GM19023 (cell line): Measurements from ENCODE around the gene LAMA5.
A peak's percentile ranks its signal among the peaks of the same experiment; 100 is the strongest.

ENCODE experiments used
- ATAC-seq: cut with Tn5 transposase; IDR thresholded peaks from one replicate; pipeline ENCODE4 v1.9.1; 2021; ENCODE audit warnings: mild to moderate bottlenecking, moderate library complexity; ENCODE audit not compliant: unreplicated experiment

LAMA5 gene, protein sequence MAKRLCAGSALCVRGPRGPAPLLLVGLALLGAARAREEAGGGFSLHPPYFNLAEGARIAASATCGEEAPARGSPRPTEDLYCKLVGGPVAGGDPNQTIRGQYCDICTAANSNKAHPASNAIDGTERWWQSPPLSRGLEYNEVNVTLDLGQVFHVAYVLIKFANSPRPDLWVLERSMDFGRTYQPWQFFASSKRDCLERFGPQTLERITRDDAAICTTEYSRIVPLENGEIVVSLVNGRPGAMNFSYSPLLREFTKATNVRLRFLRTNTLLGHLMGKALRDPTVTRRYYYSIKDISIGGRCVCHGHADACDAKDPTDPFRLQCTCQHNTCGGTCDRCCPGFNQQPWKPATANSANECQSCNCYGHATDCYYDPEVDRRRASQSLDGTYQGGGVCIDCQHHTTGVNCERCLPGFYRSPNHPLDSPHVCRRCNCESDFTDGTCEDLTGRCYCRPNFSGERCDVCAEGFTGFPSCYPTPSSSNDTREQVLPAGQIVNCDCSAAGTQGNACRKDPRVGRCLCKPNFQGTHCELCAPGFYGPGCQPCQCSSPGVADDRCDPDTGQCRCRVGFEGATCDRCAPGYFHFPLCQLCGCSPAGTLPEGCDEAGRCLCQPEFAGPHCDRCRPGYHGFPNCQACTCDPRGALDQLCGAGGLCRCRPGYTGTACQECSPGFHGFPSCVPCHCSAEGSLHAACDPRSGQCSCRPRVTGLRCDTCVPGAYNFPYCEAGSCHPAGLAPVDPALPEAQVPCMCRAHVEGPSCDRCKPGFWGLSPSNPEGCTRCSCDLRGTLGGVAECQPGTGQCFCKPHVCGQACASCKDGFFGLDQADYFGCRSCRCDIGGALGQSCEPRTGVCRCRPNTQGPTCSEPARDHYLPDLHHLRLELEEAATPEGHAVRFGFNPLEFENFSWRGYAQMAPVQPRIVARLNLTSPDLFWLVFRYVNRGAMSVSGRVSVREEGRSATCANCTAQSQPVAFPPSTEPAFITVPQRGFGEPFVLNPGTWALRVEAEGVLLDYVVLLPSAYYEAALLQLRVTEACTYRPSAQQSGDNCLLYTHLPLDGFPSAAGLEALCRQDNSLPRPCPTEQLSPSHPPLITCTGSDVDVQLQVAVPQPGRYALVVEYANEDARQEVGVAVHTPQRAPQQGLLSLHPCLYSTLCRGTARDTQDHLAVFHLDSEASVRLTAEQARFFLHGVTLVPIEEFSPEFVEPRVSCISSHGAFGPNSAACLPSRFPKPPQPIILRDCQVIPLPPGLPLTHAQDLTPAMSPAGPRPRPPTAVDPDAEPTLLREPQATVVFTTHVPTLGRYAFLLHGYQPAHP (N-terminal part only)

DNA sequence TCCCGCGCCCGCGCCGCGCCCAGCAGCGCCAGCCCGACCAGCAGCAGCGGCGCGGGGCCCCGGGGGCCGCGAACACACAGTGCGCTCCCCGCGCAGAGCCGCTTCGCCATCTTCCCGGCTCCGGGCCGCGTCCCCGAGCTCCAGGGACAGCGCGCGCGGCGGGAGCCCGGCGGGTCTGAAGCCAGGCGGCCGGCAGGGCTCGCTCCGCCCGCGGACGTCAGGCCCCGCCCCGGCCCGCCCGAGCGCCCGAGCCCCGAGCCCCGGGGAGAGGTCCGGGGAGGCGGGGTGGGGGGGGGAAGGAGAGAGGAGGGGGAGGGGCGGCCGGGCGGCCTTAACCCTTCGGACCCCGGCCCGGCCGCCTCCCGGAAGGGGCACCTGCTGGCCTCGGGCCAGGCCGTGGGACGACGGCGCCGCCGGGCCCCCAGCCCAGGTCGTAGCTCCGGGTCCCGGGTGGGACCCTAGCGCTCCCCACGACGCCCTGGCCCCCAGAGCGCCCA, at the start of gene LAMA5:
TSS of gene LAMA5 (minus strand) at position 177 of the 497 bp plus-strand sequence. CDS start at position 110, 67 bp downstream.
- no peak for ATAC-seq

DNA sequence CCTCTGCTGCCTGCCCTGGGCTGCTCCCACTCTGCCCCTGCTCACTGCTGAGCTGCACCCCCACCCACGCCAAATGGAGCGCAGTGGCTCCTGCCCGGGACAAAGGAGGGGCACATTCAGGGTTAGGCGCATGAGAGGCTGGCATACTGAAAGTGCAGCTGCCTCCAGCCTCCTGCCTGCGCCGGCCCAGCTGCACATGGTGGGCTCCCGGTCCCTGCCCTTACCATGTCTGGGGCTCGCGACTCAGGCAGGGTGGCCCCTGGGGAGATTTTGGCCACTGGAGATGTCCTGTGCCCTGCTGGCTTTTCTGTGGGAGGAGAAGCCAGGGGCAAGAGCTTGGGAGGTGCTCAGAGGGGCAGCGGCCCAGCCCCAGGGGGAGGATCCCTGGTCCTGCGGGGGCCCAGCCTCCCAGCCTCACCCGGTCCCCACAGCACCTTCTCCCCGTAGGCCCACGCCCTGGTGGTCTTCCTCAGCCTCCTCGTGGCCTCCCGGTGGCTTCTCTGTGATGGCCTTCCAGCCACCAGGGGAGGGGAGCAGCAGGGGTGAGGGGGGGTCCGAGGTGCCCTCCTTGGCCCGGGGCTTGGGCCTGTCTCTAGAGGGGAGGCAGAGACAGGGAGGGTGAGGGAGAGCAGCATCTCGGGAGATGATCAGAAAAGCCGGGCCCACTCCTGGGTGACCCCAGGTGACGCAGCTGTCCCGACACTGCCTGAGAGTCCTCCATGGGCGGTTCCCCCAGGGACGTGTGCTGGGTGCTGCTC, 48.4 kb upstream of the LAMA5 start:
- no peak for ATAC-seq

DNA sequence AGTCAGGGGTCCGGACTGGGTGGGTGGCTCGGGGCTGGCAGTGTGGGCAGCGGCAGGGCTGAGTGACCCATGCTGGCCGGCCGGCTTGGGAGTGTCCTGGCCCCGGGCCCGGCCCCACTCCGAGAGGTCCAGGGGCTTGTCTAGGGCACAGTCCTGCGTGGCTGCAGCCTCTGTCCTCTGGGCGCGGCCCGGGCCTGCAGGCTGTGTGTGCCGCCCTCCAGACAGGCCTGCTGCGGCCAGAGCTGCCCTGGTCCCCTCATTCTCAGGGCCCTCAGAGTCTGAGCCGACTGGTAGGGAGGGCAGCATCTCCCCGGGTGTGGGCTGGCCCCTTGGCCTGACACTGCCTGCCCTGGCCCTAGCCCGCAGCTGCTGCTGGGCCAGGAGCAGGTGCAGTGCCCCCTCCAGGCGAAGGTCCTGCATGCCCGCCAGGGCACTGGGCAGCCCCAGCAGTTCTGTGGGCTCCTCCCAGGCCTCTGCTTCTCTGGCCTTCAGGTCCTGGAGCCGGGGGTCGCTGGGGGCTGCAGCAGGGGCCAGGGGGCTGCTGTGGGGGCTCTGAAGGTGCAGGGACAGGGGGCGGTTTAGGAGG, 46.9 kb upstream of the LAMA5 start:
- no peak for ATAC-seq

DNA sequence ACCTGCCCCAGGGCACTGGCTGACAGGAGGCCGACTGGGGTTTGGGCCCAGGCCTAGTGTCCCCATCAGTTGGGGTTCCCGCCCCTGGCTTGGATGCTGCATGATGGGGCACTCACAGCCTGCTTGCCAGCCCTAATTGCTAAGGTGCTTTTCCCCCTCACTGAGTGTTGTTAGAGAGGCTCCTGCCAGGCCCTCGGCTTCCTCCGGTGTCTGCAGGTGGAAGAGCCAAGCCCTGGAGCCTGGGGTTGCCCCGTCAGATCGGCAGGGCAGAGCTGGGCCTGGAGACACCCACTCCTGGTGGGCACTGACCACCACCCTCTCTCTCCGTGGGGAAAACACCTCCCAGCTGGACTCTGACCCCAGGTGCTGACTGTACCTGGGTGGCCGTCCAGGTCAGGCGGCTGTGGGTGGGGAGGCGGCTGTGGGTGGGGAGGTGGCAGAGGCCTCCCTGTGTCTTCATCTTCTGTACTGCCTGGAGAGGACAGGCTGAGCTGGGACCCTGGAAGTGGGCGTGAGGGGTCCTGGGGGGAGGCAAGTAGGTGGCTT, 46.0 kb upstream of the LAMA5 start:
- no peak for ATAC-seq

DNA sequence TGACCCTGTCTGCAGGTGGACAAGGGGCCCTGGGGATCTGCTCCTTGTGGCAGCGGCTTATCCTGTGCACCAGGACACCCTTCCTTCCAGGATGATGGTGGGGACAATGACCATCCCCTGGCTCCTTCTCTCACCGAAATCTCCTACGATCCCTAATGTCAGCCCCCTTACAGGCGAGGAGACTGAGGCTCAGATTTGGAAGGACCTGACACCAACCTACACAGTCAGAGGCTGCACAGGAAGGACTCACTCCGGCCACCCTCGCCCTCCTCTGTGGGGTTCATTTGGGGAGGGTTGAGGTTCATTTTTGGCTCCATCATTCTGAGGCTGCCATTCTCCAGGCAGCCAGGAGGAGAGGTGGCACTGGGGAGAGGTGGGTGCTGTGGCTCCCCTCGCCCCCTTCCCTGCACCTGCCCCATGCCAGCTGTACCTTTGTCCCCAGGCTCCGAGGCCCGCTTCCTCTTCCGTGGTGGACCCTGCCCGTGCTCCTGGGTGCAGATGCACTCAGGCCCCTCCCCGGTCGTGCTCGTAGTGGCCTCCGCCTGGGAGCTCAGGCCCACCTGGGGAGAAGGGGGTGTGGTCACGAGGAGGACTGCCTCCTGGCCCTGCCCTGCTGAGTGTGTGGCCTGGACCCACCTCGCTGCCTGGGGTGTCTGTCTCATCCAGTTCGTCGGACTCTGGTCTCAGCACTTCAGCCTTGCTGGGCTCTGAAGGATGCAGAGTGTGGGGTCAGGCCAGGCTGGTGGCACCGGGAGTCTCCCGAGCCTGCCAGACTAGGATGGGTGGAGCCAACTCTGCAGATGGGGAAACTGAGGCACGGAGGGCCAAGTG, 45.3 kb upstream of the LAMA5 start:
- no peak for ATAC-seq

DNA sequence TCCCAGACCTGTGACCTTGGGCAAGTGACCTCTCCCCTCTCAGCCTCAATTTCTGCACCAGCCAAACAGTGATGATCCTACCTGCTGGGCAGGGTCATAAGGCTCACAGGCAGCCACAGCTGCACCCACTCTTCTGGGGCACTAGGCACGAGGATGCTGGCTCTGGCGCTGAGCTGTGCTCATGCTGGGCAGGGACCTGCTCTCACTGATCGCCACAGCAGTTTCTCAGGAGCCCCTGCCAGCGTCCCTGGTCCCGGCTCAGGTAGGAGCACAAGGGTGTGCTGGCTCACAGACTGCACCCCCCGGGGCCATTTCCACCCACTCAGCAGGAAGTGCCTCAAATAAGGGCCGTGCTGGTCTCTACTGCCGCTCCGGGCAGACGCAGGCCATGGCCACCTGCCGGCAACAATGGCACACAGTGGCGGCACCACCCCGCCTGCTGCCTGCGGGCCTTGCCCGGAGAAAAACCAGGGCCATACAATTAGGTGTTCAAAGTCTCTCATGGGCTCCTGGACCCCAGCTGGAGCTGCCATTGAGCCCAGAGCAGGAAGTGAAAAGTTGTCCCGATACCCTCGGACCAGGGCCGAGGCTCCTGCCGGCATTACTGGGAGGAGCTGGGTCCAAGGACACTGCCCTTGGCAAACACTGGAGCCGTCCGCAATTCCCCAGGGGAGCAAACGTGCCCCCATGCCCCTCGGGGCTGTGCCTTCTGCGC, 44.5 kb upstream of the LAMA5 start:
- ATAC-seq: no peak

DNA sequence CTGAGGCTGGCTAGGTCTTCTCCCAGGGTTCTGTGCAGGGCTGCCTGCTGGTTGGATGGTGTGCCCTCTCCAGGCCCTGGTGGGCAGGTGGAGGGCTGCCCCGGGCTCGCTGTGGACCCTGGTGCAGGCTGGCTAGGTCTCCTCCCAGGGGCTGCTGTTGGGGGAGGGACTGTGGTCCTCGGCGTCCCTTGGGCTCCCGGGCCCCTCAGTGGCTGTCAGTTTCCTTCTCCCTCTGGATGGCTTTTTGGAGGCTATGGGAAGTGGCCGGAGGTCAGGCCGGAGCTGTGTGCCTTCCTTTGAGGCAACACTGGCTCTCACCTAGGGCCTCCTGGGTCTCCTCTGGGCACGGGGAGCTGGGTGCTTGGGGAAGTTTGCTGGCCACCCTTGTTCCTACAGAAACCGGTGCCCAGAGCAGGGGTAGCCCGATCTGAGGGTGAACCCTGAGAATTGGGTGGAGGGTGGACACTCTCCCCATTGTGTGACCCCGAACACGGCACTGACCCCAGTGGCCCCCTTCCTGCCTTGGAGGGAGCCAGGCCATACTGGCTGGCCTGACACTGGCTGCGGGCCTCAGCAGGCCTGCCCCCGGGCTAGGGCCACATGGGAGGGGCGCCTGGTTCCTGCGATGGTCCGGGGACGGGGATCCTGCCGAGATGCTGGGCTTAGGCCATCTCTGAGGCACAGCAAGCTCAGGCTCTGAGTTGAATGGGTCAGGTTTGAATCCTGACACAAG, 43.8 kb upstream of the LAMA5 start:
- ATAC-seq: no peak

DNA sequence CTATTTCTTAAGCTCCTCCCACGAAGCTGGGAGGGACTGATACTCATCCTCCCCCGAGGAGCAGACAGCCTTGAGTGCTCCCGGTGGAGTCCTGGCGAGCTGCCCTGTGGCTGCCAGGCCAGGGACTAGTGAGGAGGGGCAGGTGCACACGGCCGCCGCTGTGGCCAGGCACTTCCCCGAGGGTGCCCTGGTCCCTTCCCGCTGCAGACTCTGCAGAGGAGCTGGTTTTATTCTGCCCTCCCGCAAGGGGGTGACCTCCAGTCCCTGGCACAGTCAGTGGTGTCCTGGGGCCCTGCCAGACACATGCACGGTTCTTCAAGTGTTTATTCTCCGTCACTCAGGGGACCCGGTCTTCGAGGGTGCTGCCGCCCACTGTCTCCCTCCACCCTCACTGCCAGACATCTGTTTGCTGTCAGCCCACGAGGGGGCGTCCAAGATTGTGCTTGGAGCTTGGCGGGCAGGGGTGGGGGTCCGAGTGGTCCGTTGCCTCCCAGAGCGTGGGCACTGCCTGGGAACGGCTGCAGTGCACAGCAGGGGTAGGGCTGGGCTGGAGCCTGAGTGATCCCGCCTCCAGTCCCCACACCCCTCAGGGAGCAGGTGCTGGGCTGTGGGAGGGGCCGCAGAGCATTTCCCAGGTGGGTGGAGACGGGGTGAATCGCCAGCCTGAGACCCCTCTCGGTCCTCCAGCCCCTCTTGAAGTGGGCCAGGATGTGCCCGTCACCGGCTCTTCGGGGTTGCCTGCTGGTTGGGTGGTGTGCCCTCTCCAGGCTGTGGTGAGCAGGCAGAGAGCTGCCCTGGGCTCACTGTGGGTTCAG, 43.0 kb upstream of the LAMA5 start:
- no peak for ATAC-seq

DNA sequence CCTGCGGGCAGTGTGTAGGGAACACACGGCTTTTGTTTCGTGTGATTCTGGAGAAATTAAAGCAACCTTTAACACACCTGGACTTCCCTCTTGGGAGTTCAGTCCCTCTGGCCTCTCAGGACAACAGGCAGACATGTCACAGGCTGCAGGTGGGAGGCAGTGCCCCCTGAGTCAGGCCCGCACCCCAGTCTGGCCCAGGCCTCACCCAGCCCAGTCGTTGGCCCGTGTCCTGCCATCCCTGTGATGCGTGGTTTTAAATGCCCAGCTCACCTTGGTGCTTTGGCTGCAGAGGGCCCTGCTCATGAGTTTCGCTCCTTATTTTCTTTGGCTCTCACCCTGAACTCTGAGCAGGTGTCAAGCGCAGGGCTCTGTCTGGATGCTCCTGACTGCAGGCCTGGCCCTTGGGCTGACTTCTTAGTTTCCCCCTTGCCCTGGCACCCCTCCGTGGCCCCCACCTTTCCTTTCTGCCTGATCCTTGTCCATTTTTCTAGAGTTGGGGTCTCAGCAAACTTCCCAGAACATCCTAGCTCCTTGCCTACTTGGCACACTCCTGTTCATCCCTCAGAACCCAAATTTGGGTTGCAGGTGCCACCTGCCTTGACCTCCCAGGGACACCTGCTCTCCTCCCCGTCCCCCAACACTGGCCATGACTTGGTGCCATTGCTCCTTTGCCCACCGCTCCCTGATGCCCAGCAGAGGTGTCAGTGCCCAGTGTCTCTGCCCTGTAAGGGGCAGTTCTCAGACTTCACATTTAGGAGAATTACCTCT, 42.2 kb upstream of the LAMA5 start:
- no peak for ATAC-seq

DNA sequence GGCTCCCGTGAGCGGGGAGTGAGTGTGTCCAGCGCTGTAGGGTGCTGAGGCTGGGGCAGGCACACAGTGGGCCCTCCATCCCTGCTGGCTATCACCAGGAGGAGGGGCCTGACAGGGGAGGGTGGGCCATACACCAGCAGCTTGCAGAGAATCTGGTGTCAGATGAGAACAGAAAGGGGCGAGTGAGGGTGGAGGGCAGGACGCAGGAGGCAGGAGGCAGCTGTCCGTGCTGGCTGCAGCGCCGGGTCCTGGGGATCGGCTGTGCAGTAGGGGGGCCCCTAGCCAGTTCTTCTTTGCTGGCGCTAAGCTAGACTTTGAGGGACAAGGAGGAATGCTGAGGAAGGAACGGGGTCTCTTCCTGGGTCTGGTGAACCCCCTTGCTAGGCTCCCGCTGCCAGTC, 41.5 kb upstream of the LAMA5 start:
- no peak for ATAC-seq

DNA sequence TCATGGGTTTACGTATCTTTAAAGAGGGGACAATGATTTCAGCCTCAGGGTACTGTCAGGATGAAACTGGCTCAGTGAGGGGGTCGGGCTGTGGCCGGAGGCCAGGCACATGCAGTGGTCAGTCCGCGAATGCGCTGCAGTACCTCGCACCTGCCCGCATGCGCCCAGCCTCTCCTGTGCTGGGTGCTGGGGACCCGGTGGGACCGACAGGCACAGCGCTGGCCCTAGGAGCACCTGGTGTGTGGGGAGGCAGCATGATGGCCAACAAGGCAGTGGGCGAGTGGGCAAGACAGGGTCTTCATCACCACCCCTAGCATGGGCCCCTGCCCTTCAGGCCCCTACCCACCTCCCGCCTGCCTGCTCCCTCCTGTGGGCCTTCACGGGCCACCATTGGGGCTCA, 40.9 kb upstream of the LAMA5 start:
- ATAC-seq: no peak

DNA sequence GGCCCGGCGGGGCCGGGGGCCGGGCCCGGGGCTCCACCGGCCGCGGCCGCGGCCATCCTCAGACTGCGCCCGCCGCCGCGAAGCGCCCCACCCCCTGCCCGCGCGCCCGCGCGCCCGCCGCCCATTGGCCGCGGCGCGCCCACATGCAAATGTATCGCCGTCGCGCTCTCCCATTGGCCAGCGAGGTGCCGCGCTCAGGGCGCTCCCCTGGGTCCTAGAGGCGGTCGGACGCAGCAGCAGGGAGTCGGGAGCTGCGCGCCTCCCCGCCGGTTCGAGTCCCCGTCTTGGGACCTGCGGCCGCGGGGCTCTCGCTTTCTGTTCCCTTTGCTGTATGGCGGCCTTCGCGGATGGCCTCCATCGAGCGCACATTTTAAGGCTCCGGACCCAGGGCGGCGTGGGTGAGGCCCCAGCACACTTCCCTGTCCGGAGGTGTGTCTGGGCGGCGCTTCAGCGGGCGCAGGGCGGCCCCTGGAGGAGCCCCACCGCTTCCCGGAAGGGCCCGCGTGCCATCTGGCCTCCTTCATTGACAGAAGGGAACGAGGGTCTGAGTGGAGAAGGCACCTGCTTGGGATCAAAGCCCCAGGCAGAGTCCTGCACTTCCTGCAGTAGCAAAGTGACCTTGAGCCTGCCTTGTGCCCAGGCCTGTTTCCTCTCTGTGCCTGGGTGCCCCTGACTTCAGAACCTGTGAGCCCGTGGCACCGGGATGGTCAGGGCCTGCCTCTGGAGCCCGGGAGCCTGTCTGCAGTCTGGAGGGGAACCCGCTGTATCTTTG, 40.3 kb upstream of the LAMA5 start, which contains the start of gene CABLES2:
TSS of gene CABLES2 (minus strand) at position 65 of the 772 bp plus-strand sequence. CDS start at position 56, 9 bp downstream.
- peak; percentile 87 for ATAC-seq

DNA sequence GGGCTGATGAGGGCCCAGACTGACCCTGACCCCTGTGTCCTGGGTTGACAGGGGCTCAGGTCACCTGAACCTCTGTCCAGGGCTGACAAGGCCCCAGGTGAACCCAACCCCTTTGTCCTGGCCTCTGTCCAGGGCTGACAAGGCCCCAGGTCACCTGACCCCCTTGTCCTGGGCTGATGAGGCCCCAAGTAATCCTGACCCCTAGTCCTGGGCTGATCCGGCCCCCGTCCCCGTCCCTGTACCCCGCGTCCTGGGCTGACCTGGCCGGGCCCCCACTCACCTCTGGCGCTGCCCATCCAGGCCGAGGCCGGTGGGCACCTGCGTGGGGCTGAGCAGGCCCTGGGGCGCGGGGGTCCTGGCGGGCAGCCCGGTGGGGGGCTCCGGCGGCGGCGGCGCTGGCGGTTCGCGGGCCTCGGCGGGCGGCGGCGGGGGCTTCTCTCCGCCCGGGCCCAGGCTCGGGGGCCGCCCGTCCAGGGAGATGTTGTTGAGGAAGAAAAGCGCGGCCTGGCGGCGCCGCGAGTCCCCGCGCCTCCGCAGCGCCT, 39.6 kb upstream of the LAMA5 start:
- ATAC-seq: peak; percentile 9

DNA sequence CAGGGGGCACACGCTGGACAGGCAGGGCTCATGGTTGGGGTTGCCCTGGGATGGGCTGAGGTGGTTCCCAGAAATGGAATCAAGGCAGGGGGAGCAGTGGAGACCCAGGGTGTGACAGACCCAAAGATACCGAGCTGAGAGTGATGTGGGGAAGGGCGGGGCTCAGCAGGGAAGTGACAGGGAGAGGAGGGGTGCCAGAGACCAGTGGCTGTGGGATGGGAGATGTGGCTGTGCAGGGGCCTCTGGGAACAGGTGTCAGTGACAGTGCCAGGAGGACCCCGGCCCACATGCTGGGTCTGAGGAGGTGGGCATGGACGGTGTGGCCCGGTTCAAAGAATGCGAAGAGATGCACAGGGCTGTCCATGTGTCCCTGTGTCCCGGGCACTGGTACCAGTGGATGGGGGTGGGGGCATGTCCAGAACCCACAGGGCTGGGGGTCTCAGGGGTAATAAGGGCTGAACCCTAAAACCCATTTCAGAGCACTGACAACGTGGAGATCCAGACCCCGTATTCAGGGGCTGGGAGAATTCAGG, 38.9 kb upstream of the LAMA5 start:
- no peak for ATAC-seq
